Astrocyte of the cerebellum (primary cell): ENCODE data around the gene NECAB2.

Experiments
- DNase-seq: peaks from one replicate; pipeline ENCODE4 v3.0.0-alpha.2; 2011; ENCODE audit warnings: low read depth
- H3K4me3 ChIP-seq: 2 replicates; pipeline ENCODE4 v1.5.1; 2011; ENCODE audit warnings: mild to moderate bottlenecking, low read depth, low read length, moderate library complexity
- in situ Hi-C: cut with HindIII; loops from 2 replicates; pipeline ENCODE4 v1.10.0; 2017; ENCODE audit warnings: low sequenced_read_pairs
- TF ChIP-seq, protein P1 (sequence below): IDR thresholded peaks from 2 replicates; pipeline ENCODE4 v1.5.1; 2012; ENCODE audit warnings: low read length, low read depth, moderate library complexity, mild to moderate bottlenecking; ENCODE audit errors: missing control alignments

NECAB2 gene

DNA sequence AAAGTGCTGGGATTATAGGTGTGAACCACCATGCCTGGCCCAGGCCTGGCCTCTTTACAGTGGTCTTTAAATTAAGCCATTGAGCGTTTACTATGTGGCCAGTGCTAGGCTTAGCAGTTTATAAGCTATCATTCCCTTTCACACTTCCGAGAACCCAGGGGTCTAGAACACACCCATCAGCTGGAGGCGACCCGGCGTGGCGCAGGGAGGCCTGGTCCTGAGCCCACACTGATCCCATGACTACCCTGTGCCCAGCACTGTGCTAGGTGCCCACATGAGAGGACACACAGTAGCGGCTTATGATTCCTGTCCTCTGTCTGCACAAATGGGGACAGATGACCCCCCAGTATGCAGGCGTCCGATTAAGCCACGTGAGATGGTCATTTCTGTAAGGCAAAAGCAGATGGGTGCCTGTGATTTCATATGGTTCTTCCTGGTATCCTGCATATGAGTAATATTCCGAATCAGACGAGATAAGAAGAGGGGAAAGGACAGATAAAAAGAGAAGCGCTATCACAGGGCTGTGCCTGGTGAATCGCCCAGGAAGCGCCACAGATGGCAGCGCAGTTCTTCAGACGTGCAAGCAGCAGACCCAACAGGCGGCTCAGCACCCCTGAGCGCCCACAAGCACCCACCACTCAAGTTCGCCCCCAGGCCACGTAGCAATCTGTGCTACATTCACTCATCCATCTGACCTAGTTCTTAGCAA is 9.8 kb upstream of the NECAB2 start:
- DNase-seq = no peak
- in situ Hi-C loops = no loop called here
- H3K4me3 ChIP-seq = no peak overlapping the region
- TF ChIP-seq, protein P1, sequence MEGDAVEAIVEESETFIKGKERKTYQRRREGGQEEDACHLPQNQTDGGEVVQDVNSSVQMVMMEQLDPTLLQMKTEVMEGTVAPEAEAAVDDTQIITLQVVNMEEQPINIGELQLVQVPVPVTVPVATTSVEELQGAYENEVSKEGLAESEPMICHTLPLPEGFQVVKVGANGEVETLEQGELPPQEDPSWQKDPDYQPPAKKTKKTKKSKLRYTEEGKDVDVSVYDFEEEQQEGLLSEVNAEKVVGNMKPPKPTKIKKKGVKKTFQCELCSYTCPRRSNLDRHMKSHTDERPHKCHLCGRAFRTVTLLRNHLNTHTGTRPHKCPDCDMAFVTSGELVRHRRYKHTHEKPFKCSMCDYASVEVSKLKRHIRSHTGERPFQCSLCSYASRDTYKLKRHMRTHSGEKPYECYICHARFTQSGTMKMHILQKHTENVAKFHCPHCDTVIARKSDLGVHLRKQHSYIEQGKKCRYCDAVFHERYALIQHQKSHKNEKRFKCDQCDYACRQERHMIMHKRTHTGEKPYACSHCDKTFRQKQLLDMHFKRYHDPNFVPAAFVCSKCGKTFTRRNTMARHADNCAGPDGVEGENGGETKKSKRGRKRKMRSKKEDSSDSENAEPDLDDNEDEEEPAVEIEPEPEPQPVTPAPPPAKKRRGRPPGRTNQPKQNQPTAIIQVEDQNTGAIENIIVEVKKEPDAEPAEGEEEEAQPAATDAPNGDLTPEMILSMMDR = no peak

- no peak overlapping the region for H3K4me3 ChIP-seq
- no peak for DNase-seq
- in situ Hi-C loops = no loop called here
- TF ChIP-seq, protein P1 = no peak
Measured at GRCh38 chr16:83958846-83959565, 9.0 kb upstream of the NECAB2 start.

GRCh38 chr16:83959656-83960434 is 8.2 kb upstream of the NECAB2 start:
- no peak for DNase-seq
- in situ Hi-C loops = no loop called here
- TF ChIP-seq, protein P1 = no peak
- no peak overlapping the region for H3K4me3 ChIP-seq

GRCh38 chr16:83960521-83961249 is 7.4 kb upstream of the NECAB2 start:
- TF ChIP-seq, protein P1 = no peak
- in situ Hi-C loops = no loop called here
- no peak overlapping the region for H3K4me3 ChIP-seq
- DNase-seq = no peak

- DNase-seq = no peak
- TF ChIP-seq, protein P1 = no peak
- in situ Hi-C loops = no loop called here
Measured at GRCh38 chr16:83961591-83961990, 6.5 kb upstream of the NECAB2 start.

More at GRCh38 chr16:83961591-83961990, 6.5 kb upstream of the NECAB2 start:
- H3K4me3 ChIP-seq = no peak overlapping the region
